Measurements from ENCODE around the gene LDLRAD2.

GRCh38 chr1:21845646-21846641 lies 33.9 kb downstream of the LDLRAD2 start:
- TF ChIP-seq CTCF (IDR thresholded peaks at IDR 0.05) (no peak), POLR2A (IDR thresholded peaks at IDR 0.05) (no peak)

Measured in Peyer's patch (tissue), 4 donors.